ENCODE data around the gene C9orf50.

C9orf50 gene

DNA sequence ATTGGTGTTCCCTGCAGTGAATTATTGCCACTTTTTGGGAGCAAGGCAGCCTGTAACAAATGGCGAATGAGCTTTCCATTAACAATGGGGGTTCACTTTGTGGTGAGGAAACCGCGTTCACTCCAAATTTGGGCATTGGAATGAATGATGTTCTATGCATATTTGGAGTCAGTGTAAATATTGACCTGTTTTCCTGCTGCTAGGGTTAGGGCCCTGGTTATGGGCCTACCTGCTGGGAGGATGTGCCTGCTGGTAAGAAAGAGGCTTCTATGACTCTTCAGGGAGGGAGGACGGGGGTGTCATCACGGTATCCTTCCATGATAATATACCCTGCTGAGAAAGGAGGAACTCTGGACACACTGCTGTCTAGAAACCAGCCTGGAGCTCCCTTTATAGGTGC, 29.0 kb downstream of the C9orf50 start:
- DNase-seq (ENCODE audit: low spot score): no peak

GRCh38 chr9:129590466-129590865, 30.4 kb downstream of the C9orf50 start:
- no peak for DNase-seq (ENCODE audit: low spot score)

GRCh38 chr9:129587487-129588262, 33.2 kb downstream of the C9orf50 start:
- DNase-seq (ENCODE audit: low spot score): peak; percentile 84

DNA sequence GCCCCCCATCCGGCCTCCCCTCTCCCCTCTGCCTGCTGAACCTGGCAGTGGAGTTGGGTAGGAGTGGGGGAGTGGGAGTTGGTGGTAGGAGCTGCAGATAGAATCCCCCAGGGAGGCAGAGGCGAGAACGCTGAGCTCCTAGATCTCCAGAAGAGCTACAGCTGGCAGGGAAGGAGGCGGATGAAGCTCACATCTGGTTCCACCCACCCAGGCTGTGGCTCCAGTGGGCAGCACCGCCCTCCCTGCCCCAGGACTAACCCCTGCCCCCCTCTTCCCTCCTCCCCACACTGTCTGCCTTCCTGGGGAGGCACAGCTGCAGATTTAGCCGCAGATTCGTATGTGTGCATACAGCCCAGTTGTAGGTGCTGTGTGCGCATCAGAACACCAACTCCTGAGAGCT, 34.2 kb downstream of the C9orf50 start:
- DNase-seq (ENCODE audit: low spot score): peak; percentile 64

- no peak for DNase-seq (ENCODE audit: low spot score)
Observed at GRCh38 chr9:129586245-129586644, 34.7 kb downstream of the C9orf50 start.

DNA sequence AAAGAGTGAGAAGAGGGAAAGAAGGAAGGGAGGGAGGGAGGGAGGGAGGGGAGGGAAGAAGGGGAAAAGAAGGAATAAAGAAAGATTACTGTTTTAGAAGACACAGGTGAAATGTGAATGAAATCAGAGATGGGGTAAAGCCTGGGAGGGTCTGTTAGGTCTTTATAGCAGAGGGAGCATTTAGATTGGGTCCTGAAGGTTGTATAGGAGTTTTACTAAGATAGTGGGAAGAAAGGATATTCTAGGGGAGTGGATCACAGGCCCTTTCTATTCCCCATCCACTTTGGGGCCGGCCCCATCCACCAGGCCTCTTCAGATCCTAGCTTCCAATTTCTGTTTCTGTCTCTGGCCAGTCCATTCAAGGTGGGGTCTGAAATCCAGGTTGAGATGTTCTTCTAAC, 35.5 kb downstream of the C9orf50 start:
- DNase-seq (ENCODE audit: low spot score): no peak

- peak; percentile 86 for DNase-seq (ENCODE audit: low spot score)
Observed at GRCh38 chr9:129584136-129584535, 36.8 kb downstream of the C9orf50 start.

GRCh38 chr9:129583308-129584038, 37.4 kb downstream of the C9orf50 start:
- no peak for DNase-seq (ENCODE audit: low spot score)

DNA sequence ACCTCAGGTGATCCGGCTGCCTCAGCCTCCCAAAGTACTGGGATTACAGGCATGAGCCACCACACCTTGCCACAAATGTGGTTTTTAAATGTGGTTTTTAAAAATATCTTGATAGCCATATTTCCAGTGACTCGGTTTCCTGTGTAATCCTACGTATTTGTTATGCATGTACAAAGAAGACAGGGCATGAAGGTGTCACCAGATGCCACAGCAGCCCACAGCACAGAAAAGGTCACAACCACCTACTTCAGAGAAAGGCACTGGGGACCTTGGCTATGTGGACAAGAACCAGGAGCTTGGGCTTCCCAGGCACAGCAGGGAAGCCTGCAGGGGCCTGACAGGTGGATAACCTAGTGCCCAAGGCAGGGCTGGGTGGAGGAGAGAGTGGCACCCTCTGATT, 38.0 kb downstream of the C9orf50 start:
- no peak for DNase-seq (ENCODE audit: low spot score)

DNA sequence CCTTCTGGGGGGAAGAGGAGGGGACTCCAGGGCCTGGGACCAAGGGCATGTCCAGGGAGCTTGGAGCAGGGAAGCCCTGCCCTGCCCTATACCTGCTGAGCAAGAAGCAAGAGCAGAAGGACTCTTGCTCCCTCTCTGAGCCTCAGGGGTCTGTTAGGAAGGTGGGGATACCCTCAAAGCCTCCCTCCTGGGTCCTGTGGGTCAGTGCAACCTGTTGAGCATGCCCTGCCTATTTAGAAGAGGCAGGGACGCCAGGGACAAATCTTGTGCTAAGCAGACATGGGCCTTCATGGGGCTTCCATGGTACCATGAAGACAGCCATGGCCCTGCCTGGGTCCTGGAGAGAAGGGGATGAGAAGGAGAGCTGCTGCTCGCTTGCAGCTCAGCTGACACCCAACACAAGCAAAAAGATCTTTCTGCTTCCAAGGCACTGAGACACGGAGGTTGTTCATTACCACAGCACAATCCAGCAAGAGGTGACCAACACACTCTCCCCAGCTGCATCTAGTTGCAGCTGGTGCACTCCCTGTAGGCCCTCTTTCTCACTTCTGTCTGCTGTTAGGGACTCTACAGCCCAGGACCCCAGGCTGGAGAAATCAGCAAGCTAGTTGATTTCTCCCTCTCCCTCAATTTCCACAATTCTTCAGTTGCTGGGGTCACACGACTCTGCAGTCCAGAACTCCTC, 39.3 kb downstream of the C9orf50 start:
- DNase-seq (ENCODE audit: low spot score): no peak

DNA sequence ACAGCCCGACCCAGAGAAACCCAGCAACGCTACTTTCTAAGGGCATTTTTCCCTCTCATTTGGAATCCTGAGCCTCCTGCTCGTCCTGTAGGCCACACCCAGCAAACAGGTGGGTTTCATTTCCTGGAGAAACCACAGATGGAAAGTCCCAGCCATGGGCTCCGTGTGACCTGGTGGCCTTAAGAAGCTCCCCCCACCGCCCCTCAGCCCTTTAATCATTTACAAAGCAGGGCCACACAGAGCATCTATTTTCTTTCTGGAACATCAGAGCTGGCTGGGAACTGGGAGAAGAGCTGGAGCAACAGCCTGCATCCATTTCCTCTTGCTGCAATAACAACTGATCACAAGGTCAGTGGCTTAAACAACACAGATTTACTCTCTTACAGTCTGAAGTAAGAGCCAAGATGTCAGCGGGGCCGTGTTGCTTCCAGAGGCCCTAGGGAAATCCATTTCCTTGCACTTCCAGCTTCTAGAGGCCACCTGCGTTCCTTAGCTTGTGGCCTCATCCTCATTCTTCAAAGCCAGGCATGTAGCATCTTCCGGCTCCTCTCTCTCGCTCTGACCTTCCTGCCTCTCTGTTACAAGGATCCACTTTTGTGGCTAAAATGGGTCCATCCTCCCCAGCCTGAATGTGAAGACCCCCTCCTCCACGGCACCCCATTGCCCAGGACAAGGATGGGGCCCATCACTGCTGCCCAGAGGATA, 40.5 kb downstream of the C9orf50 start:
- no peak for DNase-seq (ENCODE audit: low spot score)

DNA sequence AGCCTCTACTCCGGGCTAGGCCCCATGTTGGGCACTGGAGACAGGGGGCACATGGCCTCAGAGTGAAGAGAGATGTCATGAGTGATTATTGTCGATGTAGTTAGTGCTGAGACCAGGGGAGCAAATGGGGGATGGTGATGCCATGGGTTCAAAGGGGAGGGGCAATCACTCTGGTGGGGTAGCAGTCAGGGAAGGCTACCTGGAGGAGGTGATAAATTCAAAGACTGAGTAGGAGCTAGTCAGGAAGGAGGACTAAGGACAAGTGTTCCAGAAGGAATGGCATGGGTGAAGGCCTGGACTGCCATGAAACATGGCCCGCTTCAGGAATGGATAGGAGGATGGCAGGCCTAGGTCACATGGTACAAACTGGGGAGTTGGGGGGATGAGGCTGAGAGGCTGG, 41.6 kb downstream of the C9orf50 start:
- no peak for DNase-seq (ENCODE audit: low spot score)

- no peak for DNase-seq (ENCODE audit: low spot score)
Observed at GRCh38 chr9:129576546-129577543, 44.1 kb downstream of the C9orf50 start.

GRCh38 chr9:129575818-129576217, 45.1 kb downstream of the C9orf50 start:
- DNase-seq (ENCODE audit: low spot score): no peak

GRCh38 chr9:129574911-129575585, 45.9 kb downstream of the C9orf50 start:
- DNase-seq (ENCODE audit: low spot score): no peak

- DNase-seq (ENCODE audit: low spot score): no peak
Observed at GRCh38 chr9:129573977-129574376, 46.9 kb downstream of the C9orf50 start.

DNA sequence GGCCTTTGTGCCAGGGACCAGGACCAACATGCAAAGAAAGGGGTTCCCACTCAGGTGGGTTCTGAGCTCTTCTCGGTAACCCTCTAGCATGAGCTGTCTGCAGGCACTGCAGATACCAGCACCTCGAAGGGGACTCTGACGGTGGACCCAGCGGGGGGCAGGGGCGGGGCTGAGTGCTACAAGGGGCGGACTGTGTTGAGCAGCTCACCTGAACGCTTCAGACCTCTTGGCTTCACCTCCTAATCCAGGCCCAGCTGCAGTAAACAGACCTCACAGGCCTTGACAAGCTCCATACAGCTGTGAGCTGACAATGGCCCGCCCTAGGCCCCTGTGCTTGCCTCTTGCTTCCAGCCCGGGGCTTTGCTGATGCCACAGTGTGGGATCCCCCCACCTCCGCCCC, 48.4 kb downstream of the C9orf50 start:
- no peak for DNase-seq (ENCODE audit: low spot score)

GRCh38 chr9:129572052-129572425, 48.9 kb downstream of the C9orf50 start:
- DNase-seq (ENCODE audit: low spot score): no peak

GRCh38 chr9:129571298-129572051, 49.4 kb downstream of the C9orf50 start:
- DNase-seq (ENCODE audit: low spot score): no peak

All from SK-N-DZ (cell line).